ENCODE results near the gene PLXNA4. TPM values are rescaled to one million over a fixed set of nuclear protein-coding genes. Genes with fewer than 3 reads are reported as not detected.

PLXNA4 gene
- total RNA-seq, 2 donors from 2014 or later, result 0.41 to 2.8 TPM

- TF ChIP-seq POLR2AphosphoS5 (IDR thresholded peaks at IDR 0.05), result no peak
- TF ChIP-seq POLR2A (IDR thresholded peaks at IDR 0.05), result no peak
- TF ChIP-seq CTCF (IDR thresholded peaks at IDR 0.05), result no peak
- DNase-seq (ENCODE audit: low spot score), result no peak
- 89% methylated on average over 3 of the region's 3 CpGs for WGBS
- Histone ChIP-seq H3K36me3 (no peaks in the 10 kb centered on the region), H3K4me1 (replicated peaks) (no peaks in the 10 kb centered on the region), H3K27ac (no peak overlapping the region), H3K4me3 (no peak overlapping the region), H3K27me3 (replicated peaks; ENCODE audit: insufficient read depth) (no peaks in the 10 kb centered on the region), H3K9me3 (no peaks in the 10 kb centered on the region)
- intact Hi-C loops (cut with DNase I), result no loop called here
These were observed 64.9 kb downstream of the PLXNA4 start for GRCh38 chr7:132511387-132511786.

GRCh38 chr7:132509643-132510042 is 66.6 kb downstream of the PLXNA4 start:
- intact Hi-C loops (cut with DNase I), result no loop called here
- Histone ChIP-seq H3K4me1 (replicated peaks) (no peaks in the 10 kb centered on the region), H3K27me3 (replicated peaks; ENCODE audit: insufficient read depth) (no peaks in the 10 kb centered on the region), H3K4me3 (no peak overlapping the region), H3K27ac (no peak overlapping the region), H3K9me3 (no peaks in the 10 kb centered on the region), H3K36me3 (no peaks in the 10 kb centered on the region)
- TF ChIP-seq CTCF (IDR thresholded peaks at IDR 0.05) (no peak), POLR2A (IDR thresholded peaks at IDR 0.05) (no peak), POLR2AphosphoS5 (IDR thresholded peaks at IDR 0.05) (no peak)
- no peak for DNase-seq (ENCODE audit: low spot score)
- WGBS, result 55% methylated on average over 4 of the region's 4 CpGs

GRCh38 chr7:132508724-132509353 is 67.4 kb downstream of the PLXNA4 start:
- H3K36me3 ChIP-seq, result no peaks in the 10 kb centered on the region
- WGBS, result 60% methylated on average over 10 of the region's 10 CpGs
- no peaks in the 10 kb centered on the region for H3K4me1 ChIP-seq (replicated peaks)
- no peak overlapping the region for H3K4me3 ChIP-seq
- H3K9me3 ChIP-seq, result no peaks in the 10 kb centered on the region
- DNase-seq (ENCODE audit: low spot score), result no peak
- no peak overlapping the region for H3K27ac ChIP-seq
- no peaks in the 10 kb centered on the region for H3K27me3 ChIP-seq (replicated peaks; ENCODE audit: insufficient read depth)
- no peak for TF ChIP-seq POLR2A (IDR thresholded peaks at IDR 0.05)
- TF ChIP-seq POLR2AphosphoS5 (IDR thresholded peaks at IDR 0.05), result no peak
- no peak for TF ChIP-seq CTCF (IDR thresholded peaks at IDR 0.05)
- intact Hi-C loops (cut with DNase I), result no loop called here

GRCh38 chr7:132504852-132505251 is 71.4 kb downstream of the PLXNA4 start:
- Histone ChIP-seq H3K27me3 (replicated peaks; ENCODE audit: insufficient read depth) (no peaks in the 10 kb centered on the region), H3K27ac (no peak overlapping the region), H3K4me3 (no peak overlapping the region), H3K4me1 (replicated peaks) (no peaks in the 10 kb centered on the region), H3K9me3 (no peaks in the 10 kb centered on the region), H3K36me3 (no peaks in the 10 kb centered on the region)
- 57% methylated on average over 11 of the region's 11 CpGs for WGBS
- TF ChIP-seq POLR2AphosphoS5 (IDR thresholded peaks at IDR 0.05) (no peak), POLR2A (IDR thresholded peaks at IDR 0.05) (no peak), CTCF (IDR thresholded peaks at IDR 0.05) (no peak)
- DNase-seq (ENCODE audit: low spot score), result no peak
- intact Hi-C loops (cut with DNase I), result no loop called here

GRCh38 chr7:132504071-132504470 is 72.2 kb downstream of the PLXNA4 start:
- Histone ChIP-seq H3K4me1 (replicated peaks) (no peaks in the 10 kb centered on the region), H3K27me3 (replicated peaks; ENCODE audit: insufficient read depth) (no peaks in the 10 kb centered on the region), H3K36me3 (no peaks in the 10 kb centered on the region), H3K4me3 (no peak overlapping the region), H3K9me3 (no peaks in the 10 kb centered on the region), H3K27ac (no peak overlapping the region)
- TF ChIP-seq POLR2AphosphoS5 (IDR thresholded peaks at IDR 0.05), result no peak
- no peak for TF ChIP-seq CTCF (IDR thresholded peaks at IDR 0.05)
- TF ChIP-seq POLR2A (IDR thresholded peaks at IDR 0.05), result no peak
- WGBS, result 94% methylated on average over 5 of the region's 5 CpGs
- intact Hi-C loops (cut with DNase I), result no loop called here
- DNase-seq (ENCODE audit: low spot score), result no peak

Data from prostate gland (tissue), 2 donors.